H1 (cell line): ENCODE measurements around the gene GAB3.

Experiments
- ATF2 ChIP-seq: IDR thresholded peaks from 2 replicates; pipeline ENCODE4 v1.6.1; 2012; ENCODE audit warnings: low read length, inconsistent platforms
- CTCF ChIP-seq, 3 experiments: IDR thresholded peaks; 1 replicate in 2 of 3; 2 replicates in 1 of 3; pipeline versions ENCODE4 v1.5.1 to v1.6.1; 2011; ENCODE audit warnings: low read length in 3 of 3, mild to moderate bottlenecking in 3 of 3, inconsistent platforms in 2 of 3, low read depth in 1 of 3, moderate library complexity in 1 of 3; ENCODE audit not compliant: insufficient read depth in 1 of 3; ENCODE audit errors: control extremely low read depth in 1 of 3
- GTF2F1 ChIP-seq: IDR thresholded peaks from 2 replicates; pipeline ENCODE4 v1.6.1; 2012; ENCODE audit warnings: low read depth, low read length, improper control_type of control experiment, borderline replicate concordance
- MAFK ChIP-seq: IDR thresholded peaks from 2 replicates; pipeline ENCODE4 v1.6.1; 2012; ENCODE audit warnings: low read depth, mild to moderate bottlenecking, improper control_type of control experiment, low read length
- MAX ChIP-seq: IDR thresholded peaks from 2 replicates; pipeline ENCODE4 v1.6.1; 2012; ENCODE audit warnings: inconsistent platforms
- NRF1 ChIP-seq: IDR thresholded peaks from 2 replicates; pipeline ENCODE4 v1.6.1; 2011; ENCODE audit warnings: mild to moderate bottlenecking, low read depth, low read length, improper control_type of control experiment
- POLR2A ChIP-seq, 2 experiments: IDR thresholded peaks; 1 replicate in 1 of 2; 2 replicates in 1 of 2; pipeline ENCODE4 v1.6.1; 2011; ENCODE audit warnings: low read depth in 2 of 2, low read length in 2 of 2, mild to moderate bottlenecking in 2 of 2; ENCODE audit errors: control extremely low read depth in 1 of 2
- POLR2AphosphoS5 ChIP-seq: IDR thresholded peaks from 2 replicates; pipeline ENCODE4 v1.6.1; 2011; ENCODE audit warnings: low read depth, low read length
- RAD21 ChIP-seq, 2 experiments: IDR thresholded peaks in 1 of 2; conservative IDR thresholded peaks in 1 of 2; 2 replicates each; pipeline ENCODE4 v1.6.1; 2011; ENCODE audit warnings: low read depth in 2 of 2, low read length in 2 of 2, improper control_type of control experiment in 1 of 2, inconsistent platforms in 1 of 2, mild to moderate bottlenecking in 1 of 2, moderate library complexity in 1 of 2
- SIN3A ChIP-seq, 2 experiments: IDR thresholded peaks in 1 of 2; conservative IDR thresholded peaks in 1 of 2; 2 replicates each; pipeline ENCODE4 v1.6.1; 2011 to 2012; ENCODE audit warnings: low read length in 2 of 2, improper control_type of control experiment in 1 of 2, low read depth in 1 of 2, mild to moderate bottlenecking in 1 of 2
- SP1 ChIP-seq: IDR thresholded peaks from 2 replicates; pipeline ENCODE4 v1.6.1; 2011; ENCODE audit warnings: low read depth, low read length
- USF2 ChIP-seq: IDR thresholded peaks from 2 replicates; pipeline ENCODE4 v1.6.1; 2011; ENCODE audit warnings: low read length, improper control_type of control experiment
- YY1 ChIP-seq: IDR thresholded peaks from 2 replicates; pipeline ENCODE4 v1.6.1; 2011; ENCODE audit warnings: low read depth, mild to moderate bottlenecking, low read length

GRCh38 chrX:154738011-154738738, 12.7 kb downstream of the GAB3 start:
- no peak for TF ChIP-seq POLR2AphosphoS5
- TF ChIP-seq CTCF (IDR thresholded peaks at IDR 0.05; ENCODE audit: control extremely low read depth in 1 of 3, insufficient read depth in 1 of 3, low read depth in 1 of 3, low read length in 3 of 3), result no peak
- no peak for TF ChIP-seq SIN3A (conservative IDR thresholded peaks at IDR 0.05 in 1 of 2, IDR thresholded peaks at IDR 0.05 in 1 of 2; ENCODE audit: low read depth in 1 of 2, low read length in 2 of 2)
- TF ChIP-seq SP1, result no peak
- TF ChIP-seq RAD21 (IDR thresholded peaks at IDR 0.05 in 1 of 2, conservative IDR thresholded peaks at IDR 0.05 in 1 of 2; ENCODE audit: low read depth in 2 of 2, low read length in 2 of 2), result no peak
- TF ChIP-seq MAFK, result no peak
- no peak for TF ChIP-seq POLR2A (IDR thresholded peaks at IDR 0.05; ENCODE audit: control extremely low read depth in 1 of 2, low read depth in 2 of 2, low read length in 2 of 2)
- TF ChIP-seq NRF1, result no peak
- TF ChIP-seq MAX, result no peak
- no peak for TF ChIP-seq USF2
- no peak for TF ChIP-seq ATF2
- TF ChIP-seq GTF2F1, result no peak
- TF ChIP-seq YY1, result no peak
